Testis (tissue), 2 donors: Measurements from ENCODE around the gene JOSD2.

Source experiments
- POLR2A ChIP-seq: fragments of 450-650 bp; IDR thresholded peaks from one replicate; pipeline ENCODE4 v1.6.1; 2017; ENCODE audit warnings: antibody characterized with exemption, mild to moderate bottlenecking, moderate library complexity
- TF ChIP-seq, protein P1 (sequence below), 3 experiments: fragments of 450-650 bp in 2 of 3; fragments of 200-600 bp in 1 of 3; sonication (generic) in 1 of 3; IDR thresholded peaks; one replicate each; pipeline ENCODE4 v1.5.1; 2016 to 2019; ENCODE audit warnings: antibody characterized with exemption in 3 of 3, mild to moderate bottlenecking in 2 of 3, moderate library complexity in 1 of 3

DNA sequence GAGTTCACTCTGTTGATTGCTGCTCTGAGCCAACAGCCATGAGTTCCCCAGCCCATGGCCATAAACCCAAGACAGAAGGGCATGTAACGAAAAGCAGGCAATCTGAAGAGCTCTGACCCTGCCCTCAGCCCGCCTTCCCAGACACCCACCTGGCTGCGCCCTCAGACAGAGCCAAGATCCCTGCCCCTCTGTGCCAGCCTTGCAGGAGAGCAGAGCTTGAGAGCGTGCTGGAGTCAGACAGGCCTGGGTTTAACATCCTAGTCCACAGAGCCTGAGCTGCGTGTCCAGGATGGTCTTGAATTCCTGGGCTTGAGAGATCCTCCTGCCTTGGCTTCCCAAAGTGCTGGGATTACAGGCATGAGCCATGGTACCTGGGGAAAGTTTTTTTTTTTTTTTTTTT lies 53.7 kb downstream of the JOSD2 start:
- TF ChIP-seq, protein P1, sequence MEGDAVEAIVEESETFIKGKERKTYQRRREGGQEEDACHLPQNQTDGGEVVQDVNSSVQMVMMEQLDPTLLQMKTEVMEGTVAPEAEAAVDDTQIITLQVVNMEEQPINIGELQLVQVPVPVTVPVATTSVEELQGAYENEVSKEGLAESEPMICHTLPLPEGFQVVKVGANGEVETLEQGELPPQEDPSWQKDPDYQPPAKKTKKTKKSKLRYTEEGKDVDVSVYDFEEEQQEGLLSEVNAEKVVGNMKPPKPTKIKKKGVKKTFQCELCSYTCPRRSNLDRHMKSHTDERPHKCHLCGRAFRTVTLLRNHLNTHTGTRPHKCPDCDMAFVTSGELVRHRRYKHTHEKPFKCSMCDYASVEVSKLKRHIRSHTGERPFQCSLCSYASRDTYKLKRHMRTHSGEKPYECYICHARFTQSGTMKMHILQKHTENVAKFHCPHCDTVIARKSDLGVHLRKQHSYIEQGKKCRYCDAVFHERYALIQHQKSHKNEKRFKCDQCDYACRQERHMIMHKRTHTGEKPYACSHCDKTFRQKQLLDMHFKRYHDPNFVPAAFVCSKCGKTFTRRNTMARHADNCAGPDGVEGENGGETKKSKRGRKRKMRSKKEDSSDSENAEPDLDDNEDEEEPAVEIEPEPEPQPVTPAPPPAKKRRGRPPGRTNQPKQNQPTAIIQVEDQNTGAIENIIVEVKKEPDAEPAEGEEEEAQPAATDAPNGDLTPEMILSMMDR (IDR thresholded peaks at IDR 0.05) = no peak
- no peak for TF ChIP-seq POLR2A
